Vagina (tissue), 2 donors: ENCODE data around the gene LIG1.

Source experiments
- CTCF ChIP-seq, 3 experiments: fragments of 450-650 bp in 2 of 3; fragments of 200-600 bp in 1 of 3; sonication (generic) in 1 of 3; IDR thresholded peaks; one replicate each; pipeline ENCODE4 v1.5.1; 2017 to 2019; ENCODE audit warnings: antibody characterized with exemption in 3 of 3, mild to moderate bottlenecking in 2 of 3, moderate library complexity in 2 of 3
- POLR2A ChIP-seq, 2 donors: fragments of 450-650 bp; IDR thresholded peaks; one replicate each; pipeline ENCODE4 v1.6.1; 2017; ENCODE audit warnings: antibody characterized with exemption in 2 of 2, mild to moderate bottlenecking in 2 of 2, moderate library complexity in 2 of 2
- POLR2AphosphoS5 ChIP-seq, 2 donors: sonication (generic); formaldehyde crosslinking; IDR thresholded peaks; one replicate each; pipeline ENCODE4 v1.9.0; 2017; ENCODE audit warnings: antibody characterized with exemption in 2 of 2, mild to moderate bottlenecking in 2 of 2, low read depth in 1 of 2; ENCODE audit not compliant: insufficient read depth in 1 of 2

- TF ChIP-seq POLR2AphosphoS5 (IDR thresholded peaks at IDR 0.05; ENCODE audit: insufficient read depth in 1 of 2, low read depth in 1 of 2): no peak
- TF ChIP-seq CTCF (IDR thresholded peaks at IDR 0.05): no peak
- no peak for TF ChIP-seq POLR2A (IDR thresholded peaks at IDR 0.05)
Measured at GRCh38 chr19:48122421-48122820, 47.7 kb downstream of the LIG1 start.
